HepG2 (cell line): Measurements from ENCODE around the gene ZNF607. TPM values are rescaled to one million over a fixed set of nuclear protein-coding genes. Genes with fewer than 3 reads are reported as not detected.

Experiments
- ATF1 ChIP-seq: IDR thresholded peaks from 2 replicates; pipeline ENCODE4 v1.6.1; 2016; ENCODE audit warnings: mild to moderate bottlenecking, control low read depth
- BCL3 ChIP-seq: sonication (generic); formaldehyde crosslinking; IDR thresholded peaks from 2 replicates; pipeline ENCODE4 v1.5.1; 2020; ENCODE audit warnings: mild to moderate bottlenecking, missing genetic modification reagents, moderate library complexity
- FOXC1 ChIP-seq: sonication (generic); formaldehyde crosslinking; IDR thresholded peaks from 2 replicates; pipeline ENCODE4 v1.8.0; 2022; ENCODE audit warnings: mild to moderate bottlenecking, missing genetic modification reagents, borderline replicate concordance
- MEF2D ChIP-seq: sonication (generic); formaldehyde crosslinking; IDR thresholded peaks from 2 replicates; pipeline ENCODE4 v1.5.1; 2020; ENCODE audit warnings: mild to moderate bottlenecking, missing genetic modification reagents
- NFE2 ChIP-seq: sonication (generic); formaldehyde crosslinking; IDR thresholded peaks from 2 replicates; pipeline ENCODE4 v1.4.0; 2020; ENCODE audit warnings: missing genetic modification reagents
- PAF1 ChIP-seq: IDR thresholded peaks from 2 replicates; pipeline ENCODE4 v1.6.1; 2016; ENCODE audit warnings: missing genetic modification reagents, missing compliant biosample characterization
- SIN3A ChIP-seq: IDR thresholded peaks from 2 replicates; pipeline ENCODE4 v1.6.1; 2011; ENCODE audit warnings: low read depth, mild to moderate bottlenecking, control low read depth, low read length, borderline replicate concordance
- ZBTB49 ChIP-seq: sonication (generic); formaldehyde crosslinking; IDR thresholded peaks from 2 replicates; pipeline ENCODE4 v1.4.0; 2020; ENCODE audit warnings: missing genetic modification reagents, borderline replicate concordance
- ZBTB7A ChIP-seq: sonication (generic); formaldehyde crosslinking; IDR thresholded peaks from 2 replicates; pipeline ENCODE4 v1.8.0; 2022; ENCODE audit warnings: mild to moderate bottlenecking, missing genetic modification reagents
- ZNF333 ChIP-seq: sonication (generic); formaldehyde crosslinking; IDR thresholded peaks from 2 replicates; pipeline ENCODE4 v1.4.0; 2020; ENCODE audit warnings: mild to moderate bottlenecking, missing genetic modification reagents, borderline replicate concordance
- ZNF33A ChIP-seq: sonication (generic); formaldehyde crosslinking; IDR thresholded peaks from 2 replicates; pipeline ENCODE4 v1.5.1; 2020; ENCODE audit warnings: missing genetic modification reagents, mild to moderate bottlenecking, moderate library complexity, borderline replicate concordance
- ZNF580 ChIP-seq: IDR thresholded peaks from 2 replicates; pipeline ENCODE4 v1.6.1; 2016; ENCODE audit warnings: low read depth, borderline replicate concordance
- ZNF629 ChIP-seq: sonication (generic); formaldehyde crosslinking; conservative IDR thresholded peaks from 2 replicates; pipeline ENCODE4 v1.5.0; 2020; ENCODE audit warnings: missing genetic modification reagents
- ZNF709 ChIP-seq: sonication (generic); formaldehyde crosslinking; IDR thresholded peaks from 2 replicates; pipeline ENCODE4 v1.5.0; 2020; ENCODE audit warnings: mild to moderate bottlenecking, missing genetic modification reagents
- ZSCAN29 ChIP-seq: sonication (generic); formaldehyde crosslinking; conservative IDR thresholded peaks from 2 replicates; pipeline ENCODE4 v1.4.0; 2020; ENCODE audit warnings: mild to moderate bottlenecking, missing genetic modification reagents
- polyA plus RNA-seq, 8 experiments: library from polyadenylated mRNA; depleted of rRNA in 3 of 8; stranded (reverse) in 7 of 8; unstranded in 1 of 8; fragments of >200 nt; fragmentation: Illumina TruSeq in 4 of 8; extraction: Trizol in 4 of 8; gene quantifications; 2 replicates each; pipeline versions ENCODE4 v1.2.1 to v1.2.3, GENCODE V29; 2011 to 2016; ENCODE audit warnings: low read depth in 4 of 8, missing spikeins in 1 of 8, mixed read lengths in 1 of 8; ENCODE audit not compliant: insufficient read depth in 1 of 8
- total RNA-seq, 5 experiments: library from RNA; depleted of rRNA; stranded (reverse); fragments of >200 nt; fragmentation: Illumina TruSeq; extraction: Trizol; gene quantifications; 2 replicates each; pipeline ENCODE4 v1.2.3, GENCODE V29; 2016; ENCODE audit warnings: low read depth in 1 of 5
- TF ChIP-seq, protein P1 (sequence below): IDR thresholded peaks from 2 replicates; pipeline ENCODE4 v1.6.1; 2012; ENCODE audit warnings: inconsistent platforms
- TF ChIP-seq, protein P2 (sequence below): sonication (generic); formaldehyde crosslinking; conservative IDR thresholded peaks from 2 replicates; pipeline ENCODE4 v1.8.0; 2022; ENCODE audit warnings: mild to moderate bottlenecking, moderate library complexity, missing genetic modification reagents

Gene ZNF607
- total and polyA plus RNA-seq, 2 of the 13 experiments (the other 11 are each of a cell fraction or from before 2014, with no cell fraction given) = 3.8 to 8.3 TPM

DNA sequence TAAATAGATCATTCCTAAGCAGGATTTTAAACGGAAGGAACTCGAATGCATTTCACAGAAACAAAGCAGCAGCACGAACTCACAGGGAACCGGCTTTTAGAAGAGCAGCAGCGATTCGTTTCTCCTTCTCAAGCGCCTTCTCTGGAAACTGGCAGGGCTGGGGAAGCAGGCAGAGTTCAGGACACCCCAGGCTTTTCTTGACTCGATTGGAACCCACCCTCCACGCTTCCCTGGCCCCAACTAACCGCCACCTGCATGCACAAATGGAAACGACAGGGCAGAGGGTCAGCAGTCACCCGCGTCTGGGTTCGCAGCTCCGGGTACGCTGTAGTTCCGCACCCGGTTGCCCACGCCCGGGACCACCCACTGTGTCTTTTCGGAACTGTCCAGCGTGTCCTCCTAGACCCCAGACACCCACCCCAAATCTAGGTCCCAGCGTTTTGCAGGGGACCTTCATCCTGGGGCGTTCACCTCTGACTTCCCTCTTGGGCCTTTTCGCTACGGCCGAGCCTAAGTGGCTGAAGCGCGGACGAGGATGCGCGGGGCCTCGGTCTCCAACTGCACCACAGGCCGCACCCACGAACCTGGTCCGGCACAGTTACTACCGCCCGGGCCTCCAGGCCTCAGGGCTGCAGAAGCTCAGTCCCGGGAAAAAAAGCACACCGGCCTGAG is 64.8 kb downstream of the ZNF607 start (continued):
- TF ChIP-seq MEF2D (CRISPR knock-in tag) (0 out of 2 replicates have a peak, but pooled peaks have one; percentile 40), ZSCAN29 (CRISPR knock-in tag) (0 out of 2 replicates have a peak, but pooled peaks have one; percentile 7), PAF1 (CRISPR knock-in tag) (no peak), ZNF333 (no peak), FOXC1 (CRISPR knock-in tag) (0 out of 2 replicates have a peak, but pooled peaks have one; percentile 41), NFE2 (no peak), ZBTB7A (peak; percentile 61; the same call in 1 of the 2 replicates), SIN3A (0 out of 2 replicates have a peak, but pooled peaks have one; percentile 9), ZNF33A (no peak), ZNF629 (CRISPR knock-in tag) (no peak; the same call in 1 of the 2 replicates), ZBTB49 (CRISPR knock-in tag) (no peak), ZNF580 (0 out of 2 replicates have a peak, but pooled peaks have one; percentile 22), BCL3 (CRISPR knock-in tag) (0 out of 2 replicates have a peak, but pooled peaks have one; percentile 63), ZNF709 (CRISPR knock-in tag) (no peak), ATF1 (CRISPR knock-in tag) (no peak)
- TF ChIP-seq, protein P1, sequence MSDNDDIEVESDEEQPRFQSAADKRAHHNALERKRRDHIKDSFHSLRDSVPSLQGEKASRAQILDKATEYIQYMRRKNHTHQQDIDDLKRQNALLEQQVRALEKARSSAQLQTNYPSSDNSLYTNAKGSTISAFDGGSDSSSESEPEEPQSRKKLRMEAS = peak; percentile 36; the same call in 1 of the 2 replicates
- TF ChIP-seq, protein P2, sequence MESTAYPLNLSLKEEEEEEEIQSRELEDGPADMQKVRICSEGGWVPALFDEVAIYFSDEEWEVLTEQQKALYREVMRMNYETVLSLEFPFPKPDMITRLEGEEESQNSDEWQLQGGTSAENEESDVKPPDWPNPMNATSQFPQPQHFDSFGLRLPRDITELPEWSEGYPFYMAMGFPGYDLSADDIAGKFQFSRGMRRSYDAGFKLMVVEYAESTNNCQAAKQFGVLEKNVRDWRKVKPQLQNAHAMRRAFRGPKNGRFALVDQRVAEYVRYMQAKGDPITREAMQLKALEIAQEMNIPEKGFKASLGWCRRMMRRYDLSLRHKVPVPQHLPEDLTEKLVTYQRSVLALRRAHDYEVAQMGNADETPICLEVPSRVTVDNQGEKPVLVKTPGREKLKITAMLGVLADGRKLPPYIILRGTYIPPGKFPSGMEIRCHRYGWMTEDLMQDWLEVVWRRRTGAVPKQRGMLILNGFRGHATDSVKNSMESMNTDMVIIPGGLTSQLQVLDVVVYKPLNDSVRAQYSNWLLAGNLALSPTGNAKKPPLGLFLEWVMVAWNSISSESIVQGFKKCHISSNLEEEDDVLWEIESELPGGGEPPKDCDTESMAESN (CRISPR knock-in tag) = peak; percentile 74
